Endothelial cell of umbilical vein (primary cell): ENCODE measurements around the gene EVX2.

ENCODE experiments used
- CTCF ChIP-seq, 2 donors: IDR thresholded peaks; 1 replicate in 1 of 2; 2 replicates in 1 of 2; pipeline ENCODE4 v1.5.1; 2011; ENCODE audit warnings: low read length in 2 of 2, mild to moderate bottlenecking in 2 of 2, moderate library complexity in 2 of 2, control low read depth in 1 of 2, inconsistent platforms in 1 of 2, low read depth in 1 of 2; ENCODE audit not compliant: insufficient read depth in 1 of 2; ENCODE audit errors: extremely low read depth in 1 of 2
- GATA2 ChIP-seq: IDR thresholded peaks from 2 replicates; pipeline ENCODE4 v1.7.0; 2011; ENCODE audit warnings: low read depth, mild to moderate bottlenecking, moderate library complexity, mixed read lengths, low read length; ENCODE audit not compliant: insufficient read length, insufficient read depth
- MYC ChIP-seq: IDR thresholded peaks from one replicate; pipeline ENCODE4 v1.6.1; 2011; ENCODE audit warnings: mild to moderate bottlenecking, low read depth, low read length
- POLR2A ChIP-seq: IDR thresholded peaks from 2 replicates; pipeline ENCODE4 v1.6.1; 2012; ENCODE audit warnings: low read depth, mild to moderate bottlenecking, control low read depth, low read length

GRCh38 chr2:176130957-176131847, 47.4 kb upstream of the EVX2 start:
- TF ChIP-seq CTCF (IDR thresholded peaks at IDR 0.05; ENCODE audit: extremely low read depth in 1 of 2, insufficient read depth in 1 of 2, low read depth in 1 of 2, low read length in 2 of 2) (no peak), POLR2A (no peak), GATA2 (no peak), MYC (no peak)
